Spleen (tissue), 7 donors: Measurements from ENCODE around the gene PELI2.

Experiments used
- POLR2A ChIP-seq, 3 donors: fragments of 450-650 bp; IDR thresholded peaks; one replicate each; pipeline ENCODE4 v1.5.1; 2017; ENCODE audit warnings: antibody characterized with exemption in 3 of 3, mild to moderate bottlenecking in 1 of 3
- TF ChIP-seq, protein P1 (sequence below), 11 experiments: fragments of 200-600 bp in 7 of 11; fragments of 450-650 bp in 4 of 11; sonication (generic) in 4 of 11; IDR thresholded peaks in 8 of 11; conservative IDR thresholded peaks in 3 of 11; 1 replicate in 7 of 11; 2 replicates in 4 of 11; pipeline versions ENCODE4 v1.4.0 to v1.8.0; 2016 to 2021; ENCODE audit warnings: antibody characterized with exemption in 11 of 11, inconsistent platforms in 4 of 11, mild to moderate bottlenecking in 1 of 11
- donor health status: DM: no; HTN: no; CAD: no; lungs with moderate emphysema.
- donor health status: DM: no; HTN: no; CAD: no.
- donor health status: DM: no; HTN: no; CAD: no.

DNA sequence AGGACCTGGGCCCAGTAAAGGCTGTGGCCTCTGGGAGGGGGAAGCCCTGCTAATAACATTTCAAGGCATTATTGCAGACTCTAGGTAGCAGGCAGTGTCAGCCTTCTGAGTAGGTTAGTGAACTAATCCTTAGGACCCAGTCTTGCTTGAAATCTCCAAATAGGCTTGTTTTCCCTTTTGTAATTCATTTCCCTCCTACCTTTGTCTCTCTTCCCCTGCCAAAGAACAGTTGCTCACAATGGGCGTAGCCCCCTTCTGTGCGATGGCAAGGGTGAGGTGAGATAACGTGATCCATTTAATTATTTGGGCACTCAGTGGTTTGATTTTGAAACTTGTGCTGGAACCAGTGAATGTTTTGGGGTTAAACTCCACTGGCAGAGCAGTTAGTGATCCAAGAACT lies 10.9 kb downstream of the PELI2 start:
- TF ChIP-seq, protein P1, sequence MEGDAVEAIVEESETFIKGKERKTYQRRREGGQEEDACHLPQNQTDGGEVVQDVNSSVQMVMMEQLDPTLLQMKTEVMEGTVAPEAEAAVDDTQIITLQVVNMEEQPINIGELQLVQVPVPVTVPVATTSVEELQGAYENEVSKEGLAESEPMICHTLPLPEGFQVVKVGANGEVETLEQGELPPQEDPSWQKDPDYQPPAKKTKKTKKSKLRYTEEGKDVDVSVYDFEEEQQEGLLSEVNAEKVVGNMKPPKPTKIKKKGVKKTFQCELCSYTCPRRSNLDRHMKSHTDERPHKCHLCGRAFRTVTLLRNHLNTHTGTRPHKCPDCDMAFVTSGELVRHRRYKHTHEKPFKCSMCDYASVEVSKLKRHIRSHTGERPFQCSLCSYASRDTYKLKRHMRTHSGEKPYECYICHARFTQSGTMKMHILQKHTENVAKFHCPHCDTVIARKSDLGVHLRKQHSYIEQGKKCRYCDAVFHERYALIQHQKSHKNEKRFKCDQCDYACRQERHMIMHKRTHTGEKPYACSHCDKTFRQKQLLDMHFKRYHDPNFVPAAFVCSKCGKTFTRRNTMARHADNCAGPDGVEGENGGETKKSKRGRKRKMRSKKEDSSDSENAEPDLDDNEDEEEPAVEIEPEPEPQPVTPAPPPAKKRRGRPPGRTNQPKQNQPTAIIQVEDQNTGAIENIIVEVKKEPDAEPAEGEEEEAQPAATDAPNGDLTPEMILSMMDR (IDR thresholded peaks at IDR 0.05 in 8 of 11, conservative IDR thresholded peaks at IDR 0.05 in 3 of 11), result no peak
- no peak for TF ChIP-seq POLR2A (IDR thresholded peaks at IDR 0.05)
